22Rv1 (cell line): ENCODE results near the gene FAM3A.

ENCODE experiments used
- H3K27ac ChIP-seq: fragments of 450-650 bp; 2 replicates; pipeline ENCODE4 v1.5.1; 2017
- ZFX ChIP-seq: fragments of 450-650 bp; IDR thresholded peaks from 2 replicates; pipeline ENCODE4 v1.6.1; 2017; ENCODE audit warnings: antibody characterized with exemption, borderline replicate concordance
- TF ChIP-seq, protein P1 (sequence below): fragments of 450-650 bp; IDR thresholded peaks from 2 replicates; pipeline ENCODE4 v1.5.1; 2017; ENCODE audit warnings: mild to moderate bottlenecking

FAM3A gene

DNA sequence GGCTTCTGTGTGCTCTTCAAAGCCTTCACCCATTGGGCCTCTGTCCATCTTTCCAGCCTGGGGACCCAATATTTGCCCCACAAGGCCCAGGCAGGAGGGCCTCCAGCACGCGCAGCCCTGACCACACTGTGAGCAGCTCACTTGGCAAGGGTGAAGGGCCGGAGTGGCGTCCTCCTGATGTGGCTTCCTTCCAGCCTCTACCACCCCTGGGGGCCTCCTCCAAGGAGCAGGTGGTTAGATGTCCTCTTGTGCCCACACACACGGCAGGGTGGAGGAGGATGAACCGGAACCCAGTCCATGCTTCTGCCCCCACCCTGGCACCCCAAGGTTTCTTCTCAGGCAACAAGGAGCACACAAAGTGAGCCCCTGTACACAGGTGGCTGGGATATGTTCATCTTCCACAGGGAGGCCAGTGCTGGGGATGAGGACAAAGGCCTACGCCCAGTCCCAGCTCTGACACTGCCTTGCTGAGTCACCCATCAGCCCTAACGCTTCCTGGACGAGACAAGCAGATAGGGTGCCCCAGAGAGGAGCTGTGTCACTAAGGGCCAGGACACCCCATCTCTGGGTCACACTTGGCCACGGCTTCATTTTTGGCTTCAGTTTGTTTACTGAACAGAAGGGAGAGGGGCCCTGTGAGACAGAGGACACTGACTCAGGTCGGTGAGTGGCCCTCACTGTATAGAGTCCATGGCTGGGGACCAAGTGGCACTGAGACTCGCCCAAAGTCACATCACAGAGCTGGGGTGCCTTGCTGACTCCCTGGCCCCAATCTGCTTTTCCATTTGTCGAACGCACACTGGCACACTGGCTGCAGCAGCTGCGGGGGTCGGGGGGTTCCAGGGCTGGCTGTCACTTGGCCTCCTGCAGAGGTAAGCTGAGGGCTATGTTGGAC is 31.5 kb downstream of the FAM3A start:
- TF ChIP-seq ZFX, result no peak
- TF ChIP-seq, protein P1, sequence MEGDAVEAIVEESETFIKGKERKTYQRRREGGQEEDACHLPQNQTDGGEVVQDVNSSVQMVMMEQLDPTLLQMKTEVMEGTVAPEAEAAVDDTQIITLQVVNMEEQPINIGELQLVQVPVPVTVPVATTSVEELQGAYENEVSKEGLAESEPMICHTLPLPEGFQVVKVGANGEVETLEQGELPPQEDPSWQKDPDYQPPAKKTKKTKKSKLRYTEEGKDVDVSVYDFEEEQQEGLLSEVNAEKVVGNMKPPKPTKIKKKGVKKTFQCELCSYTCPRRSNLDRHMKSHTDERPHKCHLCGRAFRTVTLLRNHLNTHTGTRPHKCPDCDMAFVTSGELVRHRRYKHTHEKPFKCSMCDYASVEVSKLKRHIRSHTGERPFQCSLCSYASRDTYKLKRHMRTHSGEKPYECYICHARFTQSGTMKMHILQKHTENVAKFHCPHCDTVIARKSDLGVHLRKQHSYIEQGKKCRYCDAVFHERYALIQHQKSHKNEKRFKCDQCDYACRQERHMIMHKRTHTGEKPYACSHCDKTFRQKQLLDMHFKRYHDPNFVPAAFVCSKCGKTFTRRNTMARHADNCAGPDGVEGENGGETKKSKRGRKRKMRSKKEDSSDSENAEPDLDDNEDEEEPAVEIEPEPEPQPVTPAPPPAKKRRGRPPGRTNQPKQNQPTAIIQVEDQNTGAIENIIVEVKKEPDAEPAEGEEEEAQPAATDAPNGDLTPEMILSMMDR, result no peak

DNA sequence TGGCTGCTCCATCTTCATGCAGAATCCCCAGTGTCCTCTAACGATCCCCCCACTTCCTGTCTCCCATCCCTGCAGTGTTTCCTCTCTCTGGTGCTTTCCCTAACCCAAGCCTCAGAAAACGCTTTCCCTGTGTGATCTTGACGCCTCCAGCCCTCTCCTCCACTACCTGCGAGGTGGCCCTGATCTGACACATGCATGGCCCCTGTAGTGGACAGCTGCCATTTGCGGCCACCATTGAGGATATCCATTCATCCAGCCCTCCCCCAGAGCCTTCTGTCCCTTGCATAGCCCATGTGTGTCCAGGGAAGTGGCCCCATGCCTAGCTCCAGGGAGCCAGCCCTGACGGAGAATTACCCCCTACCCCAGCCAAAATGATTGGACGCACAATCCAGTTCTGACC is 32.7 kb downstream of the FAM3A start:
- H3K27ac ChIP-seq, result no peak overlapping the region
- TF ChIP-seq ZFX, result no peak
- TF ChIP-seq, protein P1, result no peak

More for the DNA sequence above, 31.5 kb downstream of the FAM3A start:
- H3K27ac ChIP-seq, result no peak overlapping the region

DNA sequence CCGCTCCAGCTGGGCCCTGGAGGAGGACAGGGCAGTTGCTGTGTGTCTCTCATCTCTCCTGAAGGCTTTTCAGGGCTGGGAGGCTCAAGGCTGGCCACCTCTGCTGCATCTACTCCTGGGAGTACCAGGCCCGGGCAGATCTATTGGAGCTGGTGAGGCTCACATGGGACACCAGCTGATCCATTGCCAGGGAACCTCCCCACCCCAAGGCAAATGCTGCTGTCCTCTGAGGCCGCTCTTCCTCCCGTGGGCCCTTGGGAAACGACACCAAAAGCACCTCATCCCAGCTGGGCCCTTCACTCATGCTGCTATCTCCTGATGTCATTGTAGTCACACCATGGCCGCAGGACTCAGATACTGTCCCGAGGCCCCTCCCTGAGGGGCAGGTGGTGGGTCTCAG is 33.2 kb downstream of the FAM3A start:
- TF ChIP-seq, protein P1, result no peak
- TF ChIP-seq ZFX, result no peak
- no peak overlapping the region for H3K27ac ChIP-seq

DNA sequence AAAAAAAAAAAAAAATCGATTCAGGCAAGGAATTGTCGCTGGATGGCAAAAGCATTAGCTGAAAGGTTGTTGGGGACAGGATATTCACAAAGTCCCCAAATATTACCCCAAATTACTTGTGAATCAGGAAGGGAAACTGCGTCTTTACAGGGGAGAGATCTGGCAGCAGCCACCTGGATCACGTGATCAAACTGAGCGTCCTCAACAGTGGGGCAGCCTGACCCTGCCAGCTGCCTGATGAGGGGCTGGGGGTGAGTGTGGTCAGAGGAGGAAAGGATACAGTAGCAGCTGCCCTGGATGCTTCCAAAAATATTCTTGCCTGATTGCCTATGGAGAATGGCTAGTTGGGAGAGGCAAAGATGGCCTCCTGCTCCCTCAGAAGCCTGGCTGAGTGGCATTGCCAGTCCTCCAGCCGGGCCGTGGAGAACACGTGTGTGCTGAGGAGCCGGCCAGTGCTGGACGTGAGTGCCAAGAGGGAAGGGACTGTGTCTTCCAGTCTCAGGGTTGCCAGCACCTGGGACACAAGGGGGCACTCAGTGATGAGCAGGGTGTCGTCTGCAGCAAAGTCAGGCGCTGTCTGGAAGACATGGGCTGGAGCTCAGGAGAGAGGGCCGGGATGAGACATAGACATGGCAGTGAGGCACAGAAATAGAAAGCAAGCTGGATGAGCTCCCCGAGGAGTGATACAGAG is 34.0 kb downstream of the FAM3A start:
- H3K27ac ChIP-seq, result no peak overlapping the region
- TF ChIP-seq, protein P1, result no peak
- no peak for TF ChIP-seq ZFX

DNA sequence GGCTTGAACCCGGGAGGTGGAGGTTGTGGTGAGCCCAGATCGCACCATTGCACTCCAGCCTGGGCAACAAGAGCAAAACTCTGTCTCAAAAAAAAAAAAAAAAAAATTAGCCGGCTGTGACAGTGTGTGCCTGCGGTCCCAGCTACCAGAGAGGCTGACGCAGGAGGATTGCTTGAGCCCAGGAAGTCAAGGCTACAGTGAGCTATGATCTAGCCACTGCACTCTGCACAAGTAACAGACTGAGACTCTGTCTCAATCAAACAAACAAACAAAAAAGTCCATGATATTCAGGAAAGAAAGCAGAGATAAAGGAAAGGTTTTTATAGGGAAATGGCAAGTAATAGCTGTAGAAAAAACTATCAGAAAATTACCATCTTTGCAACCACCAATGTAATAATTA is 34.8 kb downstream of the FAM3A start:
- no peak overlapping the region for H3K27ac ChIP-seq

DNA sequence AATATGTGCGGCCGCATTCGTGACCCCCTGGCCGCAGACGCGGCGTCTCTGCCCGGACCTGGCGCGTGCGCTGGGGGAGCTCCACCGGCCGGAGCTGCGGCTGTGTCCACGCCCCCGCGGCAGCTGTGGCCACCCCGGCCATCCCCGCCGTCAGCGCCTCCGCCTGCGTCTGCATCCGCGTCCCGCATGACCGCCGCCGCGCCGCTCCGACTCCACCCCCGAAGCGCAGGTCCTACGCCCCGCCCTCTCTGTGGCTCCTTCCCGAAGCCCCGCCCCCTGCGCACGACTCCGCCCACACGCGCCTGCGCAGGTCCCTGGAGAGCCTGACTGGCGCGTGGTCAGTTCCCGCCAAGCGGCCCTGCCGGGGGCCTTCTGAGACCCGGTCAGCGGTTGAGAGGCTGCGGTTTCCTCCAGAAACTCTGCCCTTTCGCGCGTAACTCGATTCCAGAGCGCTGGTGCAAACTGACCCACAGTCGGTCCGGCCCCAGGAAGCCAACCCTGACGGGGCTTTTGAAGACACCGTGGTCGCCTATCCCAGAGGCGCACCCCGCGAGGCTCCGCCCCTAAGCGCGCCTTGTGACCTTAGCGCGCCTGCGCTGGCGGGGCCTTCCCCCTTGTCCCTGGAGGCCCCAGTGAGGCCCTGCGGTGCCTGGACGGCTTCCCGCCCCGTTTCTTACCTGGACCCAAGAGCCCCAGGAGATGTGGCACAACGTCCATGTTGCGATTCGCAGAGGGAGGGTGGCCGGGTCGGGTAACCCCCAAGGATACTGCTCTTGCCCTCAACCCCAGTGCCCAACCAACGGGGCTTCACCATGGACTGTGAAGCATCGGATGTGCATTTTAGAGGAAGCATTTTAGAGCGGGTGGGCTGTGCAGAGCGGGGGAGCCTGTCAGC is 37.1 kb downstream of the FAM3A start, which contains the start of gene LAGE3:
Gene LAGE3, minus strand, starts transcription at position 554 of the 895 bp plus-strand sequence. Its CDS starts 366 bp downstream, at position 188.
- no peak for TF ChIP-seq ZFX
- TF ChIP-seq, protein P1, result no peak
- peak within 1 kb of the TSS; percentile 83 for H3K27ac ChIP-seq

More for the DNA sequence above, 34.8 kb downstream of the FAM3A start:
- TF ChIP-seq, protein P1, result no peak
- no peak for TF ChIP-seq ZFX
